Lower lobe of right lung (tissue), 2 donors: Measurements from ENCODE around the gene KIF22. TPM values are rescaled to one million over a fixed set of nuclear protein-coding genes. Genes with fewer than 3 reads are reported as not detected.

Experiments
- ATAC-seq, 2 donors: fragments of 200-7000 bp; cut with Tn5 transposase; one replicate each; pipeline ENCODE4 v1.9.1; 2020 to 2022; ENCODE audit warnings: mild to moderate bottlenecking in 2 of 2, moderate library complexity in 2 of 2
- DNase-seq: peaks from one replicate; pipeline ENCODE4 v3.0.0-alpha.2; 2020
- H3K27ac ChIP-seq: fragments of 200-600 bp; one replicate; pipeline ENCODE4 v1.8.0; 2022
- H3K27me3 ChIP-seq: fragments of 200-600 bp; one replicate; pipeline ENCODE4 v1.8.0; 2022; ENCODE audit warnings: low read depth
- H3K36me3 ChIP-seq: fragments of 200-600 bp; one replicate; pipeline ENCODE4 v1.8.0; 2022; ENCODE audit warnings: mild to moderate bottlenecking
- H3K4me1 ChIP-seq: fragments of 200-600 bp; one replicate; pipeline ENCODE4 v1.8.0; 2022
- H3K4me3 ChIP-seq: fragments of 200-600 bp; one replicate; pipeline ENCODE4 v1.8.0; 2022; ENCODE audit warnings: mild to moderate bottlenecking
- H3K9me3 ChIP-seq: fragments of 200-600 bp; one replicate; pipeline ENCODE4 v1.8.0; 2022
- CTCF ChIP-seq: fragments of 200-600 bp; IDR thresholded peaks from one replicate; pipeline ENCODE4 v1.8.0; 2022; ENCODE audit warnings: antibody characterized with exemption, mild to moderate bottlenecking
- intact Hi-C: fragments of 100-400 bp; cut with DNase I; formaldehyde crosslinking; loops from one replicate; pipeline ENCODE4 v1.11.0; 2022
- total RNA-seq: library from RNA; stranded (reverse); fragmentation: NEBNext Ultra II Directional; extraction: Animal tissue kit (Norgen Biotek cat#: 25700); gene quantifications from one replicate; pipeline ENCODE4 v1.2.1, GENCODE V29; 2021
- donor health status: DM: no; HTN: yes; CAD: no; lungs with severe emphysema.

KIF22 gene
- total RNA-seq, 1 donor from 2014 or later: 21.8 TPM

- peak; percentile 60 for TF ChIP-seq CTCF
- Histone ChIP-seq H3K9me3 (no peaks in the 10 kb centered on the region), H3K4me3 (peak overlapping the region; percentile 69), H3K36me3 (peaks cover 21% of the 10 kb centered on the region), H3K27ac (peak overlapping the region; percentile 86), H3K4me1 (peaks cover 60% of the 10 kb centered on the region), H3K27me3 (no peaks in the 10 kb centered on the region)
- DNase-seq (peak; percentile 92), ATAC-seq (peak; percentile 41 to 45)
- intact Hi-C loops: no loop called here
Measured at GRCh38 chr16:29807426-29808218, 17.1 kb downstream of the KIF22 start.

GRCh38 chr16:29808219-29808900 is 17.8 kb downstream of the KIF22 start:
- peak overlapping the region; percentile 86 for H3K27ac ChIP-seq
- intact Hi-C loops: no loop called here
- H3K4me3 ChIP-seq: peak overlapping the region; percentile 69
- no peaks in the 10 kb centered on the region for H3K9me3 ChIP-seq
- DNase-seq (no peak), ATAC-seq (no peak)
- H3K27me3 ChIP-seq: no peaks in the 10 kb centered on the region
- no peak for TF ChIP-seq CTCF
- H3K4me1 ChIP-seq: peaks cover 62% of the 10 kb centered on the region
- peaks cover 21% of the 10 kb centered on the region for H3K36me3 ChIP-seq

- Histone ChIP-seq H3K27me3 (no peaks in the 10 kb centered on the region), H3K36me3 (peaks cover 21% of the 10 kb centered on the region), H3K27ac (peak overlapping the region; percentile 86), H3K4me1 (peaks cover 57% of the 10 kb centered on the region), H3K9me3 (no peaks in the 10 kb centered on the region), H3K4me3 (peak overlapping the region; percentile 69)
- intact Hi-C loops: no loop called here
- ATAC-seq (no peak), DNase-seq (no peak)
- TF ChIP-seq CTCF: no peak
Measured at GRCh38 chr16:29809031-29809747, 18.6 kb downstream of the KIF22 start.

- TF ChIP-seq CTCF: no peak
- Histone ChIP-seq H3K36me3 (peaks cover 21% of the 10 kb centered on the region), H3K27ac (peak overlapping the region; percentile 31), H3K27me3 (no peaks in the 10 kb centered on the region), H3K9me3 (no peaks in the 10 kb centered on the region), H3K4me3 (no peak overlapping the region), H3K4me1 (peaks cover 58% of the 10 kb centered on the region)
- ATAC-seq: no peak
- intact Hi-C loops: no loop called here
- DNase-seq: no peak
Measured at GRCh38 chr16:29809850-29810698, 19.5 kb downstream of the KIF22 start.

- ATAC-seq (no peak), DNase-seq (no peak)
- Histone ChIP-seq H3K4me3 (peak overlapping the region; percentile 61), H3K4me1 (peaks cover 61% of the 10 kb centered on the region), H3K9me3 (no peaks in the 10 kb centered on the region), H3K36me3 (peaks cover 21% of the 10 kb centered on the region), H3K27ac (peak overlapping the region; percentile 80), H3K27me3 (no peaks in the 10 kb centered on the region)
- intact Hi-C loops: no loop called here
- TF ChIP-seq CTCF: no peak
Measured at GRCh38 chr16:29810699-29811169, 20.2 kb downstream of the KIF22 start.
